T1000 (cell line): Measurements from ENCODE around the gene MFNG.

Experiments used
- DNase-seq: peaks from one replicate; lab custom pipeline; 2025; ENCODE audit warnings: mixed read lengths; lab: John Stamatoyannopoulos, UW

The MFNG gene

GRCh38 chr22:37448516-37449127 is 37.6 kb downstream of the MFNG start:
- no peak for DNase-seq

DNA sequence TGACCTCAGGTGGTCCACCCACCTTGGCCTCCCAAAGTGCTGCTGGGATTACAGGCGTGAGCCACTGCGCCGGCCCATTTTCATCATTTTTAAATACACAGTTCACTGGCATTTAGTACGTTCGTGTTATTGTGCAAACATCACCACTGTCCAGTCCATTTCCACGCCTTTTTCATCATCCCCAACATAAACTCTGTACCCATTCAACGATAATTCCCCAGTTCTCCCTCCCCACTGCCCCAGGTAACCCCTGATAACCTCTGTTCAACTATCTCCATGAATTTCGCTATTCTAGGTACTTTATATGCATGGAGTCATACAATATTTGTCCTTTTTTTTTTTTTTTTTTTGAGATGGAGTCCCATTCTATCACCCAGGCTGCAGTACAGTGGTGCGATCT is 40.7 kb downstream of the MFNG start:
- no peak for DNase-seq

GRCh38 chr22:37443977-37444376 is 42.2 kb downstream of the MFNG start:
- no peak for DNase-seq

DNA sequence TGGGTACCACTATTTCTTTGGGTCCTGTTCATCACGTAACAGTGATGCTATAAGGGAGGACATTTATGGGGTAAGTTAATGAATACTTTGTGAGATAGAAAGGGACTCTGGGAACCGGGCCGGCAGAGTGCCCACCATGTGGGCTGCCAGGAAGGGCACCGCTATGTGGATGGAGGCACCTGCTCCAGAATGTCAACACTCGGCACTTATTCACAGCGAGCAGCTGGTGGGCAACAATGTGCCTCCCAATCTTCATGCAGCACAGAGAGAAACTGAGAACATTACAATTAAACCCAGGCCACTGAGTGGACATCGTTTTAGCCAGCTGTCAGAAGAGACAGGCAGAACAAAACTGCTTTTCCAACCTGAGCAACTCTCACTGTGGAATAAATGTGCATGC is 43.1 kb downstream of the MFNG start:
- DNase-seq = no peak

- no peak for DNase-seq
These were observed 43.6 kb downstream of the MFNG start for GRCh38 chr22:37442537-37442936.

GRCh38 chr22:37442135-37442534 is 44.0 kb downstream of the MFNG start:
- DNase-seq = no peak

GRCh38 chr22:37440875-37441274 is 45.3 kb downstream of the MFNG start:
- DNase-seq = no peak

DNA sequence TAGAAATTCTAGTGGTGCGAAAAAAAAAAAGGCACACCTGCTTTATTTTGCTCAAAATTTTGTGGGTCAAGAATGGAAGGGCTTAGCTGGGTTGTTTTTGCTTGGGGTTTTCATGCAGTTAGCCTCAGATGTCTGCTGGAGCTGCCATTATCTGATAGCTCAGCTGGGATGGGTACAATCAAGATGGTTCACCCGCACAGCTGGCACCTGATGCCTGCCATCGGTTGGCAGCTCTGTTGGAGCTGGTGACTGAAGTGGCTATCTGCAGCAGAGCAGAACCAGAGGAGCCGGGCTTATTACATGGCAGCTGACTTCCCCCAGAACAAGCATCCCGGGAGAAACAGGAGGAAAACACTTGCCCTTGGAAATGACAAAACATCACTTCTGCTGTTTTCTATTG is 46.8 kb downstream of the MFNG start:
- no peak for DNase-seq

- DNase-seq = no peak
These were observed 50.1 kb downstream of the MFNG start for GRCh38 chr22:37435970-37436603.

GRCh38 chr22:37433786-37434185 is 52.4 kb downstream of the MFNG start:
- no peak for DNase-seq

- DNase-seq = no peak
These were observed 53.5 kb downstream of the MFNG start for GRCh38 chr22:37432708-37433054.

DNA sequence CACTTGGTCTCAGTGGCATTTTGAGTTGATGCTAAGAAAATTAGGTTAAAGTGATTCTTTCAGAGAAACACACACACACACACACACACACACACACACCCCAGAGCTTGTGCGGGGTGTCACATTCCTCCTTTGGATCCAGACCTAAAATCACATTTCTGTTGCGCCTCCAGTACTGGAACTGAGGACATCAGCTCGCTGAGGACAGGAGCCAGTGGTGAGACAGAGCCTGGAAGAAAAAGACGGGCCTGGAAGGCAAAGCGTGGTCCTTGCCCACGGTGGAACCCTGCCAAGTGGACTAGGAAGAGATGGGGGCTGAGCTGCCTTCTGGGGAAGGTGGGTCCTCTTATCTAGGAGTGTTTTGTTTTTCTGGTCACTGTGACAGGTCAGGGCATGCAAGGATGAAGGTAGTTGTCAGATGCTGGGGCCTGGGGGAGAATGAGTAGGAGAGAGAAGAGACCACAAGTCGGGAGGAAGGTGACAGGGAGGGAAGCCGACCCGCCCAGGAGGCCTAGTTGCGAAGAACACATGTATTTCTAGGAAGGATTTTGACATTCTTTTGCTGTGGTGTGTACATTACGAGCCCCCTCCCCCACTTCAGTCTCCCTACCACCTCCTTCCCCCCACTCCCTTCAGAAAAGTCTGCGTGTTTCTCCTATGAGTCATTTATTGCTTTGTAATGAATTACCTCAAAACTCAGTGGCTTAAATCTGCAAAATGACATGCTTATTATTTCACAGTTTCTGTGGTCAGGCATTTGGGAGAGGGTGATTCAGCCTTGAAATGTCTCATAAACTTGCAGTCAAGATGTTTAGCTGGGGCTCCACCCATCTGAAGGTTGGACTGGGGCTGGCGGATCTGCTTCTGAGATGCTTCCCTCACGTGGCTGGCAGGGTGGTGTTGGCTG is 54.1 kb downstream of the MFNG start:
- DNase-seq = peak; percentile 89

DNA sequence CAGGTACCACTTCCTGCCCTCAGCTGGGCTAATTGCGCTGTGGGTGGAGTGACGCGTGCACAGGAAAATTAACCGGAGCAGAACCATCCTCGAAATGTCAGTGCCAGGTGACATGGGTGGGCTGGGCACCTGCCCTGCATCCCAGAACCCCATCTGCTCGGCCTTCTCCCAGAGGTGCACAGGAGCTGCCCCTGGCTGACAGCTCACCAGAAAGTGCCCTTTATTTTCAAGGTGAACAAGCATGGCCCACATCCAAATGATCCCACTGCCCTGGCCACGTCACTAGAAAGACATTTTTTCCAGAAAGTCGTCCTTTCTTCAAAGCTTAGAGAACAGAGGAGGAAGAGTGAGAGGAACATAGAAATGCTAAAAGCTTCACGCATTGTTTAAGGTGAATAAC is 54.8 kb downstream of the MFNG start:
- DNase-seq = peak; percentile 10

- no peak for DNase-seq
These were observed 55.2 kb downstream of the MFNG start for GRCh38 chr22:37430941-37431340.

GRCh38 chr22:37428649-37429586 is 57.3 kb downstream of the MFNG start:
- no peak for DNase-seq

DNA sequence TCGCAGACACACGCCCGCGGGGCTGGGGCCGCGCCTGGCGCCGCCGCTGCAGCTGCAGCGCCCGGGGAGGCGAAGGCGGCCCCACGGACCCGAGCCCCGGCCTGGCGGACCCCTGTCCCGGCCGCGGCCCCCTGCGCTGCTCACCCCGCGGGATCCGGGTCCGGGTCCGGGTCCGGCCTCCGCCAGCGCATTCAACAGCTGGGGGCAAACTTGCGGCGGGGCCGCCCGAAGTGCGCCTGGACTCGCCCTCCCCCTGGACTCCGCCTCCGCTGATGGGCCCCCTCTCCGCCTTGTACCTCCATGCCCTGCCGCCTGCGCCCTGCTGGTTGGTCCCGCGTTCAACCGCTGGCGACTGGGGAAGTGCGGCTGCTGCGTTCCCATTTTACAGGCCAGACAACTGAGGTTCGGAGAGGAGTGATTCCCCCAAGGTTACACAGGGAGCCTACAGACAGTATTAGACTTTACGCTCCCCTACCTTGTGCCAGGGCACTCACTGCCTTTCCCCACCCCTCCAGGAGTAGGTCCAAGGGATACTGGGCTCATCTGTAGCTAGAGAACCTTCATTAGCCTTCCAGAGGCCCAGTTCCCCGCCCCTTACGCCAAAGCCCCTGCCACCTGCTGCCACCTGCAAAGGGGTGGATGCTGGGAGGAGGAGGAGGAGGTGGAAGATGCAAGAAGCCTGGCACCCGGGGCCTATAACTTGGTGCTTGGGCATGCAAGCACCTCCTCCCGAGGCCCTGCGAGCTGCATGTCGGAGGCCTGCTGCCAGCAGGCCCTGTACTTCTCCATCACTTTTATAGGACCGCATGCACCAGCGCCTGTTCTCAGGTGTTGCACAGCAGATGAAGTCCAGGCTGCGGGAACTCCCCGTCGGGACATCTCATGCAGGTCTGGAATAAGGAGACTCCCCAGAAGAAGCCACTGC is 58.2 kb downstream of the MFNG start:
- DNase-seq = no peak

DNA sequence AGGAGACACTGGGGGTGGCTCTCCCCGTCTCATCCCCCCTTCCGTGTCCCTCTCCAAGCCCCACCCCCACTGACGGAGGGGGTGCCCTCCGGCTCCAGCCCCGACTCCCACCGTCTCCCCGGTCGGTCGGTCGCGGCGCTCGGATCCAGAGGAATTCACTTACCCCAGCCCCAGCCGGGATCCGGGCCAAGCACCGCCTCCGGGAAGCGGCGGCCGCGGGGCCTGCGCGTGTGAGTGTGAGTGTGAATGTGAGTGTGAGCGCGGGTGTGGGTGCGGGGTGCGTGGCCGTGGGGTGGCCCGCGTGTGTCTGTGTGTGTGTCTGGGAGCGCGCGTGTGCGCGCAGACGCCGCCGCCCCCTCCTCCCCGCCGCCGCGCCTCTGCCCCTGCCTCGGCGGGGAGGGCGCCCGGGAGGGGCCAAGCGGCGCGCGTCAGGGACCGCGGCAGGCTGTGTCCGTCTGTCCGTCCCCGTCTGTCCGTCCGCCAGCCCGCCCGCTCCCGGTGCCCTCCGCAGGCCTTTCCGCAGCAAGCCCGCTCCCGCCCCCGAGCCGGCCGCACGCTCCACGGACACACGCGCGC is 59.0 kb downstream of the MFNG start, which contains the start of gene ELFN2:
Gene ELFN2, minus strand, starts transcription at position 345 of the 576 bp plus-strand sequence. CDS start 51,945 bp downstream, outside the sequence.
- DNase-seq = peak; percentile 17

GRCh38 chr22:37426706-37427134 is 59.5 kb downstream of the MFNG start:
- no peak for DNase-seq

GRCh38 chr22:37425800-37426705 is 60.1 kb downstream of the MFNG start:
- no peak for DNase-seq
